Fibroblast of villous mesenchyme (primary cell): ENCODE measurements around the gene RAD51AP1. TPM values are rescaled to one million over a fixed set of nuclear protein-coding genes. Genes with fewer than 3 reads are reported as not detected.

Experiments used
- DNase-seq: peaks from one replicate; pipeline ENCODE4 v3.0.0-alpha.2; 2010; ENCODE audit warnings: low read depth
- H3K4me3 ChIP-seq: 2 replicates; pipeline ENCODE4 v1.5.1; 2011; ENCODE audit warnings: low read depth, mild to moderate bottlenecking, low read length
- CTCF ChIP-seq: IDR thresholded peaks from 2 replicates; pipeline ENCODE4 v1.5.1; 2012; ENCODE audit warnings: low read depth, mild to moderate bottlenecking, low read length; ENCODE audit not compliant: insufficient read depth
- total RNA-seq: library from RNA; depleted of rRNA; stranded (reverse); fragments of >200 nt; gene quantifications from 2 replicates; pipeline ENCODE4 v1.2.3, GENCODE V29; 2012

RAD51AP1 gene
- total RNA-seq, result 9.3 and 18.1 TPM in 2 replicates

GRCh38 chr12:4538207-4539160 lies at the start of gene RAD51AP1:
RAD51AP1 (plus strand) TSS chr12:4538890; CDS start chr12:4538940, 50 bp downstream.
- peak within 1 kb of the TSS; percentile 98 for H3K4me3 ChIP-seq
- DNase-seq, result peak; percentile 98
- TF ChIP-seq CTCF, result no peak

- no peak for TF ChIP-seq CTCF
- no peak overlapping the region for H3K4me3 ChIP-seq
- no peak for DNase-seq
These were observed 49.1 kb upstream of the RAD51AP1 start for GRCh38 chr12:4489556-4489955.

- no peak overlapping the region for H3K4me3 ChIP-seq
- DNase-seq, result no peak
- TF ChIP-seq CTCF, result no peak
These were observed 47.7 kb upstream of the RAD51AP1 start for GRCh38 chr12:4490973-4491372.

DNA sequence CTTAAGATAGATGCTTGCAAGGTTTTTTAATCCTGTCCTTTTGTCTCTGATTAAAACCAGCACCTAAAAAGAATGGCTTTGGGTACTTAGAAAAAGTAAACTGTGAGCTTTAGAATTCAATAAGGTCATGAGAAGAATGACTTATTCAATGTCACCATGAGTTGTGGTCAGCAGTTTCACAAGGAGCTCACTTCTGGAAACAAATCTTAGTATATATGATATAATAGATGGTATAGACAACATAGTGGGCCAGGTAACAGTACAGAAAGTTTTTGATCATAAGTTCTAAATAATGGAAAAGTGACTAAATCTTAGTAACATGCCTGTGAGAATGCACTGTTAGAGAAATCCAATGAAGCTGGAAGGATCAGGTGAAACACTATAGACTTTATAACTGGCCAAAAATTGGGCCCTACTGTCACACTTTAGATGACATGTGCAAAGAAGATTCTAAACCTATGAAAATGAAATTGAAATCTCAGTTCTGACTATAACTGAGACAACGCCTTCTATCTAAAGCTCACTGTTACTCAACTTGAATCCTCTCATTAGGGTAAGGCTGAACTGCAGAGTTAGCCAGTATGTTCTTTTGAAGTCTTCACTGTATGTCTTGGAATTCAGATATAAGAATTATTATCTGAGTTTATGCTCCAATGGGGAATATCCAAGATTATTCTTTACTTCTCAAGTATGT lies 42.4 kb upstream of the RAD51AP1 start:
- H3K4me3 ChIP-seq, result no peak overlapping the region
- TF ChIP-seq CTCF, result no peak
- no peak for DNase-seq

GRCh38 chr12:4499186-4499585 lies 39.5 kb upstream of the RAD51AP1 start:
- no peak for DNase-seq
- H3K4me3 ChIP-seq, result no peak overlapping the region
- no peak for TF ChIP-seq CTCF

DNA sequence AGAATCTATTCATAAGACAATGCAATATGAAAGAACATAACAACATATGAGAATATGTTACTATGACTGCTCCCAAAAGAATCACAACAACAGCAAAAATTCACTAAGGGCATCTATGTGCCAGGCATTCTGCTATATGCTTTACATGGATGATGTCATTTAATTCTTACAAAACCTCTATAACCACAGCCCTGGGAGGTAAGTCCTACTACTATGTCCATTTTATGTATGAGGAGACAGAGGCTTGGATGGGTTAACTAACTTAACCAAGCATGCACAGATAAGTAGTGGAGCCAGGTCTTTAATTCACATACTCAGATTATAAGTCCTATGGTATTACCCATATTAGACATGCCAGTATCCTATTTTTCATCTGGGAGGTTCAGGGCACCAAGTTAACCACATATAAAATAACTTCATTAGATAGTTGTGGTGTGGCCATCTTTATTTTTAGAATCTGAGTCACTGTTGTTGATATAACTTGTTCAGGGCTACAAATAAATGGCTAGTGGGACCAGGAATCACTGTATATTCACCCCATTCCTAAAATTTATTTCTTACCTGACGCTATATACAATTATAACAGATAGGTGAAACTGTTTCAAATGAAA lies 33.2 kb upstream of the RAD51AP1 start:
- no peak for TF ChIP-seq CTCF
- peak; percentile 44 for DNase-seq
- H3K4me3 ChIP-seq, result no peak overlapping the region
